ENCODE measurements around the gene MARCHF9.

The MARCHF9 gene

DNA sequence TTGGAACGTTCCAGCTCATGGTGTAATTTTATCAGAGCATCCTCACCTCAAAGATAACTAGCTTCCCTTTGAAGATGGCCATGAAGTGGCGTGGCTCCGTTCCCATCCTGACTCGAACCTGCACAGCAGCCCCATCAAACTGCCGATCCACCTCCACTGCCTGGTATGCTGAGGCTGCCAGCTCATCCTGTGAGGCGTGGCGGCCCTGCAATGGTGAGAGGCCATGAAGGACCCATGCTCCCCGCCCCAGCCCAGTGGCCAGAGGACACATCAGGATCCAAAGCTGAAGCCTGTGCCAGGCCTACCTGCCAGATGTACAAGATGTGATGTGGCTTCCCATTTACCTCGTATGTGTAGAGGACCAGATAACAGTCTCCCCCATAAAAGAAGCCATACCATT is 52.4 kb downstream of the MARCHF9 start:
- no peak for DNase-seq

DNA sequence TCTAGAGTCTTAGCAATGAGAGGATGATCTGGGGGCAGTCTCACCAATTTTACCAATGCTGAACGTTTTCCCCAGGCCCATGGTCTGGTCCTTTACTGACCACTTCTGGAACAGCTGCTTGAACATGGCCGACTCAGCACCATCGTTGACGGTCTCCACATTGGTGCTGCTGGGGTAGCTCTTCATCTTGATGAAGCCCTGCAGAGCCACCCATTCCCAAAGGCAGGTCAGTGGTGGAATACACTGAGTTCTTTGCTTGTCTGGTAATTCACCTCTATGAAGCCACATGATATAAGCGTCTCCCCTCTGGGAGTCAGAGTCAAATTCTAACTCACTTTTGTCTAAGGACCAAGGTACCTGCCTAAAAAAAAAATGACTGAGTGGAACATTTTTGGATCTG is 53.4 kb downstream of the MARCHF9 start:
- no peak for DNase-seq

DNA sequence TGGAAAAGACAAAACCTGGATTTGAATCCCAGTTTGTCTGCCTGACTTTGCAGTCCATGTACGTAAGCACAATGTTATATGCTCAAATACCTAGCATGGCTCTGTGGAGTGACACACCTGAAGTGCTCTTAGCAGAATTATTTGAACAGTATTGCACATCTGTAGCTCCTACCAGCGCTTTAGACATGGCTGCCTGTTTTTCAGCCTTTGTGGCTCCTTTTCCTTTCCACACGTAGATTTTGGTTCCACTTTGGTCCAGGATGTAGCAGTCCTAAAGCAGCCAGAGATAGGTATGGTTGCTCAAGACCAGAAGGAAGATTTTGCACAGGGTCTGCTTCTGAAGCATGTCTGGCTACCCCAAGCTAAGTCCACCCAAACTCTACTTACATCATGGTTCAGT is 54.5 kb downstream of the MARCHF9 start:
- DNase-seq: no peak
